Adrenal gland (tissue), 5 donors: ENCODE measurements around the gene NR3C1.

Experiments
- CTCF ChIP-seq, 6 experiments: fragments of 450-650 bp in 4 of 6; fragments of 200-600 bp in 2 of 6; sonication (generic) in 1 of 6; IDR thresholded peaks; 1 replicate in 5 of 6; 2 replicates in 1 of 6; pipeline versions ENCODE4 v1.5.1 to v1.8.0; 2016 to 2021; ENCODE audit warnings: antibody characterized with exemption in 6 of 6, mild to moderate bottlenecking in 2 of 6, moderate library complexity in 1 of 6
- POLR2A ChIP-seq, 2 donors: fragments of 450-650 bp; IDR thresholded peaks; one replicate each; pipeline ENCODE4 v1.6.1; 2017; ENCODE audit warnings: antibody characterized with exemption in 2 of 2, mild to moderate bottlenecking in 2 of 2, moderate library complexity in 1 of 2
- donor health status: DM: no; HTN: no; CAD: no.

GRCh38 chr5:143258559-143259253, 144.8 kb downstream of the NR3C1 start:
- TF ChIP-seq CTCF (IDR thresholded peaks at IDR 0.05): no peak
- no peak for TF ChIP-seq POLR2A (IDR thresholded peaks at IDR 0.05)
